H4 (cell line): ENCODE results near the gene UBR4. TPM values are rescaled to one million over a fixed set of nuclear protein-coding genes. Genes with fewer than 3 reads are reported as not detected.
"Not testable (repeated sequence)": the region's sequence is repeated elsewhere in the genome, so short reads cannot be mapped to it uniquely, and the experiment has no call there.

Source experiments
- DNase-seq: peaks from one replicate; pipeline ENCODE4 v3.0.0-alpha.2; 2015; ENCODE audit warnings: low spot score
- total RNA-seq: library from RNA; depleted of rRNA; stranded (reverse); fragments of >200 nt; shearing (Covaris generic); gene quantifications from 2 replicates; pipeline ENCODE4 v1.2.3, GENCODE V29; 2014

UBR4 gene
- total RNA-seq, 1 experiment from 2014 or later: 39.2 TPM

DNA sequence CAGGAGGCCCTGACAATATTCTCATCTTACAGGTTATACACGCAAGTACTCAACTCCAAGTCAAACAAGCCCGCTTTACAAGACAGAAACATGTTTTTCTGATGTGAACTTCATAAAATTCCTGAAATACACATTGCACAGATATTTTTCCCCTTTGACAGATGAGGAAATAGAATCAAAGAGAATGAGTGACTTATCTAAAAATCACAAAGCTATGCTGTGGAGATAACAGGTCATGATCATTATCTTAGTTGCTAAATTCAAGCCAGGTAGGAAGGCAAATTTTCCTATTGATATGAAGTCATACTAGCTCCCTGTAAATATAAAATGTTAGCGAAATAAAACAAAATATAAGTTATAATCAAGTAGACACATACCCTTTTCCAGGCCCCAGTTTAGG lies 18.3 kb downstream of the UBR4 start:
- no peak for DNase-seq

- no peak for DNase-seq
Measured at GRCh38 chr1:19190468-19190867, 19.6 kb downstream of the UBR4 start.

DNA sequence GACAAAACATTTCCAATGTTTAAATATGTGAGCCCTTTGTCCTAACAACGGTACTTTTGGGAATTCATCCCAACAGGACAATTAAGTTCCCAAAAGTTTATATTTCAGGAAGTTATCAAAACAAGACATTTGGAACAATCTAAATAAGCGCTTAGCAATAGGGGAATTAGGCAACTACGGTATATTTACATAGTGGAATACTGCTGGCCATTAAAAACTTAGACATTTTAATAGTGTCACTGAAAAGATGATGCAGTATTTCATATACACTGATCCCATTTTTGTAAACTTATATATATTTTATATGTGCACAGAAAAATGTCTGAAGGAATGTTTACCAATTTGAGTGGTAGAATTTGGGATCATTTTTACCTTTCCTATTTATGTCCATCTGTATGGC lies 20.8 kb downstream of the UBR4 start:
- DNase-seq: no peak

DNA sequence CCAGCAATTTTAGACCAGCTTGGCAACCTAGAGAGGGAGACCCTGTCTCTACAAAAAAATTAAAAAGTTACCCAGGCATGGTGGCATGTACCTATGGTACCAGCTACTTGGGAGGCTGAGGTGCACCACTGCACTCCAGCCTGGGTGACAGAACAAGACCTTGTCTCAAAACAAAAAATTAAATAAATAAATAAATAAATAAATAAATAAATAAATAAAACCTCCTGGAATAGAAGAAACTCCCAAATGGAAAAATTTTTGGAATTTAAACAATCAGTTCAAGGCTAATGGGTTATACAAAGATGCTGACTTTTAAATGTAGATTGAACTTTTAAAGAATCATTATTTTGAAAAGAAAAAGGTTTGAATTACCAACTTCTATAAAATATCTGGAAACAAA lies 22.2 kb downstream of the UBR4 start:
- no peak for DNase-seq

GRCh38 chr1:19186001-19186400 lies 24.1 kb downstream of the UBR4 start:
- no peak for DNase-seq

GRCh38 chr1:19182223-19182622 lies 27.8 kb downstream of the UBR4 start:
- DNase-seq: no peak

DNA sequence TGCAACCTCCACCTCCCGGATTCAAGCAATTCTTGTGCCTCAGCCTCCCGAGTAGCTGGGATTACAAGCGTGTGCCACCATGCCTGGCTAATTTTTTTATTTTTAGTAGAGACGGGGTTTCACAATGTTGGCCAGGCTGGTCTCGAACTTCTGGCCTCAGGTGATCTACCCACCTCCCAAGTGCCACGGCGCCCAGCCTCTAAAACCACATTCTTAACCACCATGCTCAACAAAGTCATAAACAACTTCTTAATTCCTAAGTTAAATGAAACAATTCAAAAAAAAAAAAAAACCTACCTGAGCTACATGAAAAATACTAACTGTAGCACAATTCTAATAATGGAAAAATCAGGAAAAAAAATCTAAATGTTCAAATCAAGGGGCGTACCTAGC lies 29.8 kb downstream of the UBR4 start:
- DNase-seq: not testable (repeated sequence)

DNA sequence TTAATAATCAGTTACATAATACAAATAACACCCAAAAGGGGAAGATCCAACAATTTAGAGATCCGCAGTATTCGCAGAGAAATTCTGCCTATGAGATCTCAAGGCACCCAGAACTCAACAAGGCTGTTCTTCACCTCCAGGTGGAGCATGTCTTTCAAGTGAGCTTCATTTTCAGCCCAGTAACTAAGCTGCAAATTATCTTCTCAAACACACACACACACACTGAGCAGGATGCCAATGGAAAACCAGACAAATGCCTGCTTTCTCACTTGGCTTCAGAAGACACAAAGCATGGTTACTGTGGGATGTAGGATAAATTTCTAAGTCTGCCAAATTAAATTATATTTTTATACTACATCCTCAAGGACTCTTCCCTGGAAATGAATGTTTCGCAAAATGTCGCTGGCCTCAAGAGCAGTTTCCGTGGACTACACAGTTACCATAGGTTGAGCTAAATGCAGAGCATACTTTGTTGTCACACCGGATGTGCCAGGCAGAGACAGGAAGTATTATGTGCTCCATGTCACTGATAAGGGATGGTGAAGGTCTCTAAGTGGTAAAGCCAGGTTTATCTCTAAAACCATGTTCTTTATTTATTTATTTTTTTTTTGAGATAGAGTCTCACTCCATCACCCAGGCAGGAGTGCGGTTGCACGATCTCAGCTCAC lies 30.3 kb downstream of the UBR4 start:
- DNase-seq: peak; percentile 26

- no peak for DNase-seq
Measured at GRCh38 chr1:19178734-19179398, 31.2 kb downstream of the UBR4 start.

- no peak for DNase-seq
Measured at GRCh38 chr1:19177811-19178210, 32.3 kb downstream of the UBR4 start.

GRCh38 chr1:19169642-19170041 lies 40.4 kb downstream of the UBR4 start:
- no peak for DNase-seq

DNA sequence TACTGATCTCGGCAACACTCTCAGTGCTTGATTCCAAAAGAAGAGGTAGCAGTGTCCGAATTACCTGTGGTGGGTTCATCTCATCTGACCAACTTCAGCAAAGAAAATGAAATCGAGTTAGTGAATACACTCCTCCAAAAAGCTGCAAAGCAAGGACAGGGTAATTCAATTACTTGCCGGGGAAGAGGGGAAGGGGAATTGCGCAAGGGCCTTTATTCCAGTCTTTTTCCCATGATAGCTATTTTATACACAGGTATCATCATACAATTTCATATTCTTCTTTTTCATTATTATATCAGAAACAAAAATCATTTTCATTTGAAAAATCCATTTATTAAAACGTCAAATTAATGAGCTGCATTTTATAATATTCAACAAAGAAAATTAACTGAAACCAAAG lies 42.9 kb downstream of the UBR4 start:
- DNase-seq: no peak

GRCh38 chr1:19166066-19166465 lies 44.0 kb downstream of the UBR4 start:
- DNase-seq: no peak

GRCh38 chr1:19165501-19165900 lies 44.6 kb downstream of the UBR4 start:
- no peak for DNase-seq

DNA sequence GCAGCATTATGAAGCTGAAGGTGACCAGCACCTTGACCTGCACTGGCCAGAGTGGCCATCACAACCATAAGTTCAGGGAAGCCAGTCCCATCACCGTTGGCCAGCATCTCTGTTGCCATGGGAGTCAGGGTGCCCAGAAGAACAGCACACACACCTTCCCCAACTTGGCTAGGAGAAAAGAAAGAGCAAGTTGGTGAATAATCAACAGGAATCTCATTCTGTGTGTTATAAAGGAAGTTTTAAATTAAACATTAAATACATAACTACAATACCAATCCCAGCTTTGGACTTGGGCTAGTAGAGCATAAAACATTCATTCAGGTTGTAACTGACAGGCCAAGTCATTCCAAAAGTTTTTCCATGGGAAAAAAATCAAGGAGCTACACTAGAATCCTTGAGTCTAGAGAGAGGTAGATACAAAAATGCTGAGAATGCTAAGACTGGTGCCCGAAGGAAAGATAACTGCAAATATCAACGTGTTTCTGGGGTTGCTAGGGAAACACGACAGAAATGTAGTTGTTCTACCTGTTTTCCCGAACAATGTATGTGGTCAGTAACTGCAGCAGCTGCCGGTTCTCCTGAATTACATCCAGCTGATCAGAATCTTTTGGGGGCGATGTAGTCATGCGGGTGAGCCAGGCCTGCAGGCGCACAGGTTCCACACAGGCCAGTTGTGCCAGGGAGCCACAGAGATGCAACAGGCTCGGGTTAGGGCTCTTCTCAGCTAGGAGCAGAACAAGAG lies 45.6 kb downstream of the UBR4 start:
- DNase-seq: no peak

DNA sequence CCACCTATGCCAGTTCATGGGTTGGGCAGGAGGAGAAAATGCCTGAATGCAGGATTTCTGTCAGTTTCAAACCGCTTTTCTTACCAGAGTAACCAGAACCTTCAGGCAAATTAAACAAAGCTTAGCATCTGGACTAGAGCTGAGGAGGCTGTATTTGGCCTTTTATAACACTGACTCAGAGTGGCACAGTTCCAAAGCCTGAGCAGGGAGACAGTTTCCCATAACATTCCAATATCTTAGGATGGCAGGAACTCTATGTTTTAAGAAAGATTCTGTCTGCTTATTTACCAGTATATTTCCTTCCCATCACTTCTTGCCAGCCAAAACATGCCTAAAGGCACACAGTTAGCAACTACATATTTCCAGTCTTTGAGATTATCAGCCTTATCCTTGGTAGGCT lies 46.8 kb downstream of the UBR4 start:
- no peak for DNase-seq

GRCh38 chr1:19160831-19161230 lies 49.2 kb downstream of the UBR4 start:
- DNase-seq: no peak

DNA sequence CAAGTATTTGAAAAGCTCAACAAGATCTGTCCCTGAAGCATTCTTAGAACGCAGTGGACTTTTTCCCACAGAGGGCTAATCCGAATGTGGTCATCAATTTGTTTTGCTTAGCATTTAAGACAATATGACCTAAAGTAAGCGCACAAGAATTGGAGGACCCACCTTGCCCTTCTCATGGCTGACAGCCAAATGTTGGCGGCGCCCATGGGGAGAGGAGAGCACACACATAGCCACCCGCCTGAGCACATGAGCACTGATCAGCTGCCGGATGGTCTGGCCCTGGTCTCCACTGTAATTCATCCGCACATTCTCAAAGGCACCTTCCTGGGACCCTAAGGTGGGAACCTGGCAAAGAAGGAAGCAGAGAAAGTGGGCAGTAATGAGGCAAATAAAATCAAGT lies 52.4 kb downstream of the UBR4 start:
- no peak for DNase-seq

DNA sequence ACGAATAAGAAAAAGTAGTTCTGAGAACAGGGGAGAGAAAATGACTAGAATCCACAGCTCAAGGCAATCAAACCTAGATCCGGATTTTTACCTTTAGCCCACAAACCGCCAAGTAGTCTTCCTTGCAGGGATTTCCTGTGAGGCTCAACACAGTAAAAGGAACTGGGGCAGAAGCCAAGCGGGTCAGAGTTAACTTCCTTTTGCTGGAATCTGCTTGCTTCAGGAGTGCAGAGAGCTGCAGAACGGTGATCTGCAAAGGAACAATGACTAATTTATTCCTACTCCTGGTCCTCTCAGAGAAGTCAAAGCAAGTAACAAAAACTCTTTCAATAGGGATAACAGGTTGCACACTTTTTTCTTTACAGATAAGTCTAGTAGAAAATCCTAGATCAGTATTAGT lies 53.4 kb downstream of the UBR4 start:
- no peak for DNase-seq

- no peak for DNase-seq
Measured at GRCh38 chr1:19154876-19155275, 55.2 kb downstream of the UBR4 start.

- no peak for DNase-seq
Measured at GRCh38 chr1:19153169-19153568, 56.9 kb downstream of the UBR4 start.

DNA sequence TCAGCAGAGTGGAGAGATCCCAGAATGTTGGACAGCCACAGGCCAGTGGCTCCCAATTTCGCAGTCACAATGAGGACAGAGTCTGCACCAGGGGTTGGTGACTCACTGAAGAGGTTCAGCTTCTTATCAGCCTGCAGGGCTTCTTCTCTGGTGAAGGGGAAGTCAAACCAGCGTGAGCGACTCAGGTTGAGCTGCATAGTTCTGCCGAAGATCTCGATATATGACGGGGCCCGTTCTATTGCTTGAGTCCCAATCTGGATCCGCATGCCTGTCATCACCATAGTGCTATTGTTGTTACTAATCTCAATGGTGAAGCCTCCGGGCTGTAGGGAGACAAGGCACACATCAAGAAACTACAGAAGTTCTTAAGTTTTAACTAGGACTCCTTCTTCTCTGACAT lies 58.5 kb downstream of the UBR4 start:
- no peak for DNase-seq

DNA sequence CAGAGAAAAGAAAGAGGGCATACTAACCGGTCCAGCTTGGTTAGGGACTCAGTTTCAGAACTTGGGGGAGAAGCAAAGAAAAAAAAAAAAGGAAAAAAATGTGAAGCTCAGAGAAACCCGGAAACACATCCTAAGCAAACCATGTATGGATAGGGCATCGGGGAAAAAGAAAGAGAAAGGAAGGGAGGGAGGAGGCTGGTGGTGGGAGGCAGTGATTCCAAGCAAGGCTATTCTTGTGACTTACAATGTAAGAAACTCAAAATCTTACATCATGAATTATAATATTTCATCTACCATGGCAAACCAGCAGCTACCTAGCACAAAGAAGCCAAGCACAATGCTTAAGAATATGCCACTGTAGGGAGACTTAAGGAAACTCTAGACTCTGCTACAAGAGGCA lies 60.3 kb downstream of the UBR4 start:
- DNase-seq: no peak
